HepG2 (cell line): ENCODE results near the gene ZNF627. TPM values are rescaled to one million over a fixed set of nuclear protein-coding genes. Genes with fewer than 3 reads are reported as not detected.

Source experiments
- ATAC-seq: fragments of 200-7000 bp; cut with Tn5 transposase; 3 replicates; pipeline ENCODE4 v1.9.1; 2020; ENCODE audit warnings: mild to moderate bottlenecking, moderate library complexity
- BruUV-seq: library from RNA; stranded (reverse); fragments of 400-500 nt; replicated peaks from 2 replicates; lab custom pipeline; 2021; lab: Mats Ljungman, UMichigan
- CTCF ChIA-PET: fragments of 300-600 bp; formaldehyde crosslinking; extraction: SDS; loops from one replicate; lab custom pipeline; 2021; ENCODE audit warnings: low total read pairs, inconsistent platforms, low intra/inter-chr PET ratio; lab: Yijun Ruan, JAX
- POLR2A ChIA-PET: fragments of 350-600 bp; sonication (Branson Sonifier 250); formaldehyde crosslinking; loops from one replicate; lab custom pipeline; 2020; ENCODE audit warnings: antibody characterized with exemption, inconsistent platforms; lab: Yijun Ruan, JAX
- DNase-seq: peaks from one replicate; pipeline ENCODE4 v3.0.0-alpha.2; 2015; ENCODE audit warnings: low spot score
- FAIRE-seq: peaks from 3 replicates; lab custom pipeline; 2011; peaks lifted over from hg19 to GRCh38; lab: Jason Lieb, UNC
- H2AFZ ChIP-seq: one replicate; pipeline ENCODE4 v1.6.1; 2011; ENCODE audit warnings: low read length, inconsistent platforms
- H3K27ac ChIP-seq: fragments of 300-600 bp; 3 replicates; pipeline ENCODE4 v1.8.0; 2011; ENCODE audit warnings: mixed run types, mild to moderate bottlenecking, mixed read lengths, low read length, inconsistent platforms; ENCODE audit not compliant: insufficient read depth; ENCODE audit errors: extremely low read length
- H3K27me3 ChIP-seq, 2 experiments: fragments of 200-600 bp in 1 of 2; 2 replicates in 1 of 2; 3 replicates in 1 of 2; pipeline versions ENCODE4 v1.6.0 to v1.8.0; 2011; ENCODE audit warnings: low read length in 2 of 2, mild to moderate bottlenecking in 2 of 2, moderate library complexity in 2 of 2, inconsistent platforms in 1 of 2; ENCODE audit not compliant: insufficient read depth in 2 of 2, control insufficient read depth in 1 of 2
- H3K36me3 ChIP-seq, 2 experiments: fragments of 200-600 bp in 1 of 2; replicated peaks in 1 of 2; 2 replicates in 1 of 2; 3 replicates in 1 of 2; pipeline versions ENCODE4 v1.5.1 to v1.8.0; 2011; ENCODE audit warnings: low read length in 2 of 2, inconsistent platforms in 1 of 2; ENCODE audit not compliant: insufficient read depth in 2 of 2, control insufficient read depth in 1 of 2
- H3K4me1 ChIP-seq: 2 replicates; pipeline ENCODE4 v1.5.1; 2012; ENCODE audit warnings: low read length, inconsistent platforms; ENCODE audit not compliant: insufficient read depth
- H3K4me2 ChIP-seq: 2 replicates; pipeline ENCODE4 v1.6.0; 2011; ENCODE audit warnings: low read depth, low read length, inconsistent platforms
- H3K4me3 ChIP-seq, 3 experiments: fragments of 200-600 bp in 1 of 3; sonication (generic), shearing (Covaris generic) in 1 of 3; replicated peaks in 1 of 3; 2 replicates each; pipeline ENCODE4 v1.5.1; 2011 to 2016; ENCODE audit warnings: low read length in 3 of 3, inconsistent platforms in 2 of 3, low read depth in 2 of 3, mild to moderate bottlenecking in 2 of 3, control low read depth in 1 of 3, mixed read lengths in 1 of 3; ENCODE audit not compliant: insufficient read depth in 1 of 3
- H3K79me2 ChIP-seq: one replicate; pipeline ENCODE4 v1.6.1; 2011; ENCODE audit warnings: low read length, inconsistent platforms; ENCODE audit not compliant: insufficient read depth
- H3K9ac ChIP-seq: 2 replicates; pipeline ENCODE4 v1.6.0; 2011; ENCODE audit warnings: mild to moderate bottlenecking, low read depth, low read length, inconsistent platforms; ENCODE audit not compliant: insufficient read depth
- H3K9me3 ChIP-seq: 2 replicates; pipeline ENCODE4 v1.5.1; 2012; ENCODE audit warnings: mild to moderate bottlenecking, low read length
- H4K20me1 ChIP-seq: 2 replicates; pipeline ENCODE4 v1.6.0; 2011; ENCODE audit warnings: inconsistent platforms, mild to moderate bottlenecking, low read length, moderate library complexity; ENCODE audit not compliant: insufficient read depth
- ATAD3A ChIP-seq: sonication (generic); formaldehyde crosslinking; IDR thresholded peaks from 2 replicates; pipeline ENCODE4 v1.4.0; 2020; ENCODE audit warnings: missing genetic modification reagents
- ATF1 ChIP-seq: IDR thresholded peaks from 2 replicates; pipeline ENCODE4 v1.6.1; 2016; ENCODE audit warnings: mild to moderate bottlenecking, control low read depth
- ATF7 ChIP-seq, 2 experiments: fragments of 450-650 bp in 1 of 2; sonication (generic) in 1 of 2; formaldehyde crosslinking in 1 of 2; IDR thresholded peaks; 2 replicates each; pipeline versions ENCODE4 v1.4.0 to v1.6.1; 2016 to 2020; ENCODE audit warnings: antibody characterized with exemption in 1 of 2, mild to moderate bottlenecking in 1 of 2, missing genetic modification reagents in 1 of 2
- CAMTA2 ChIP-seq: sonication (generic); formaldehyde crosslinking; IDR thresholded peaks from 2 replicates; pipeline ENCODE4 v1.4.0; 2020; ENCODE audit warnings: mild to moderate bottlenecking, missing genetic modification reagents, borderline replicate concordance
- HNRNPUL1 ChIP-seq: fragments of 200-400 bp; formaldehyde crosslinking; IDR thresholded peaks from 2 replicates; pipeline ENCODE4 v1.6.1; 2017; ENCODE audit warnings: low read depth, mild to moderate bottlenecking, low read length, moderate library complexity
- MAFG ChIP-seq: sonication (generic); formaldehyde crosslinking; IDR thresholded peaks from 2 replicates; pipeline ENCODE4 v1.5.1; 2020; ENCODE audit warnings: mild to moderate bottlenecking, missing genetic modification reagents
- MED1 ChIP-seq: sonication (generic); formaldehyde crosslinking; IDR thresholded peaks from 2 replicates; pipeline ENCODE4 v1.4.0; 2020; ENCODE audit warnings: missing genetic modification reagents
- NCOA5 ChIP-seq: sonication (generic); formaldehyde crosslinking; IDR thresholded peaks from 2 replicates; pipeline ENCODE4 v1.4.0; 2020; ENCODE audit warnings: missing genetic modification reagents
- NFKB2 ChIP-seq: sonication (generic); formaldehyde crosslinking; IDR thresholded peaks from 2 replicates; pipeline ENCODE4 v1.4.0; 2020; ENCODE audit warnings: missing genetic modification reagents, borderline replicate concordance
- NKX3-1 ChIP-seq: sonication (generic); formaldehyde crosslinking; IDR thresholded peaks from 2 replicates; pipeline ENCODE4 v1.5.0; 2020; ENCODE audit warnings: missing genetic modification reagents
- RXRB ChIP-seq: IDR thresholded peaks from 2 replicates; pipeline ENCODE4 v1.6.1; 2016; ENCODE audit warnings: borderline replicate concordance, missing genetic modification reagents, missing compliant biosample characterization
- SMAD1 ChIP-seq: sonication (generic); formaldehyde crosslinking; IDR thresholded peaks from 2 replicates; pipeline ENCODE4 v1.4.0; 2020; ENCODE audit warnings: missing genetic modification reagents, low read depth, mild to moderate bottlenecking, borderline replicate concordance
- SNAPC2 ChIP-seq: sonication (generic); formaldehyde crosslinking; IDR thresholded peaks from 2 replicates; pipeline ENCODE4 v1.8.1; 2022; ENCODE audit warnings: mild to moderate bottlenecking, missing genetic modification reagents
- TBX2 ChIP-seq: sonication (generic); formaldehyde crosslinking; IDR thresholded peaks from 2 replicates; pipeline ENCODE4 v1.5.0; 2020; ENCODE audit warnings: missing genetic modification reagents, mild to moderate bottlenecking, borderline replicate concordance
- XBP1 ChIP-seq: sonication (generic); formaldehyde crosslinking; IDR thresholded peaks from 2 replicates; pipeline ENCODE4 v1.5.0; 2020; ENCODE audit warnings: missing genetic modification reagents
- ZFYVE20 ChIP-seq: sonication (generic); formaldehyde crosslinking; IDR thresholded peaks from 2 replicates; pipeline ENCODE4 v1.8.0; 2023; ENCODE audit warnings: low read depth, mild to moderate bottlenecking, moderate library complexity, missing genetic modification reagents, borderline replicate concordance
- ZNF253 ChIP-seq: sonication (generic); formaldehyde crosslinking; IDR thresholded peaks from 2 replicates; pipeline ENCODE4 v1.8.0; 2022; ENCODE audit warnings: mild to moderate bottlenecking, missing genetic modification reagents, borderline replicate concordance
- ZNF782 ChIP-seq: sonication (generic); formaldehyde crosslinking; IDR thresholded peaks from 2 replicates; pipeline ENCODE4 v1.4.0; 2020; ENCODE audit warnings: missing genetic modification reagents, mild to moderate bottlenecking, borderline replicate concordance
- WGBS: methylation state at CpG from one replicate; pipeline ENCODE4 v1.1.6; 2017; ENCODE audit warnings: low lambda C conversion rate; 5-methylcytosine and 5-hydroxymethylcytosine counted together
- in situ Hi-C: cut with HindIII; loops from 2 replicates; pipeline ENCODE4 v1.10.0; 2017; ENCODE audit warnings: low pct_unique_long_range_greater_than_20kb; ENCODE audit not compliant: extremely low pct_ligation_motif_present
- intact Hi-C: fragments of 100-400 bp; cut with micrococcal nuclease; formaldehyde crosslinking; loops from one replicate; pipeline ENCODE4 v1.10.0; 2022; ENCODE audit not compliant: unreplicated experiment
- polyA plus RNA-seq, 8 experiments: library from polyadenylated mRNA; depleted of rRNA in 3 of 8; stranded (reverse) in 7 of 8; unstranded in 1 of 8; fragments of >200 nt; fragmentation: Illumina TruSeq in 4 of 8; extraction: Trizol in 4 of 8; gene quantifications; 2 replicates each; pipeline versions ENCODE4 v1.2.1 to v1.2.3, GENCODE V29; 2011 to 2016; ENCODE audit warnings: low read depth in 4 of 8, missing spikeins in 1 of 8, mixed read lengths in 1 of 8; ENCODE audit not compliant: insufficient read depth in 1 of 8
- total RNA-seq, 5 experiments: library from RNA; depleted of rRNA; stranded (reverse); fragments of >200 nt; fragmentation: Illumina TruSeq; extraction: Trizol; gene quantifications; 2 replicates each; pipeline ENCODE4 v1.2.3, GENCODE V29; 2016; ENCODE audit warnings: low read depth in 1 of 5
- TF ChIP-seq, protein P1 (sequence below): sonication (generic); formaldehyde crosslinking; IDR thresholded peaks from 2 replicates; pipeline ENCODE4 v1.4.0; 2020; ENCODE audit warnings: missing genetic modification reagents

The ZNF627 gene
- total and polyA plus RNA-seq, 2 of the 13 experiments (the other 11 are each of a cell fraction or from before 2014, with no cell fraction given): 4.2 to 12.7 TPM

DNA sequence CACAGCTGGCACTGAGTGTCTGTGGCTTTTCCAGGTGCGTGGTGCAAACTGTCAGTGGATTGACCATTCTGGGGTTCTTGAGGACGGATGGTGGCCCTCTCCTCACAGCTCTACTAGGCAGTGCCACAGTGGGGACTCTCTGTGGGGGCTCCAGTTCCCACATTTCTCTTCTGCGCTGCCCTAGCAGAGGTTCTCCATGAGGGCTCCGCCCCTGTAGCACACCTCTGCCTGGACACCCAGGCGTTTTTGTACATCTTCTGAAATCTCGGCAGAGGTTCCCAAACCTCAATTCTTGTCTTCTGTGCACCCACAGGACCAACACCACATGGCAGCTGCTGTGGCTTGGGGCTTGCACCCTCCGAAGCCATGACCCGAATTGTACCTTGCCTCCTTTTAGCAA is 9.2 kb downstream of the ZNF627 start:
- Histone ChIP-seq H3K9ac (no peak overlapping the region), H2AFZ (no peak overlapping the region)
- no peak for TF ChIP-seq NKX3-1 (CRISPR knock-in tag)
- no peak for TF ChIP-seq SNAPC2 (CRISPR knock-in tag)
- no peak for TF ChIP-seq ATF1 (CRISPR knock-in tag)
- no peak for TF ChIP-seq NCOA5 (CRISPR knock-in tag)
- no peak for TF ChIP-seq ATAD3A
- TF ChIP-seq CAMTA2 (CRISPR knock-in tag): no peak
- TF ChIP-seq NFKB2 (CRISPR knock-in tag): no peak
- no peak for TF ChIP-seq ZNF782 (CRISPR knock-in tag)
- no peak for TF ChIP-seq XBP1
- no peak for TF ChIP-seq SMAD1 (CRISPR knock-in tag)
- TF ChIP-seq, protein P1, sequence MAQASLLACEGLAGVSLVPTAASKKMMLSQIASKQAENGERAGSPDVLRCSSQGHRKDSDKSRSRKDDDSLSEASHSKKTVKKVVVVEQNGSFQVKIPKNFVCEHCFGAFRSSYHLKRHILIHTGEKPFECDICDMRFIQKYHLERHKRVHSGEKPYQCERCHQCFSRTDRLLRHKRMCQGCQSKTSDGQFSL (CRISPR knock-in tag): no peak
- no peak for TF ChIP-seq RXRB (CRISPR knock-in tag)
- no peak for TF ChIP-seq MAFG
- no peak for TF ChIP-seq TBX2 (CRISPR knock-in tag)
- no peak for TF ChIP-seq ATF7 (IDR thresholded peaks at IDR 0.05)
- no peak for TF ChIP-seq ATF7 (CRISPR knock-in tag; IDR thresholded peaks at IDR 0.05)
- TF ChIP-seq ZNF253 (CRISPR knock-in tag): no peak
- TF ChIP-seq HNRNPUL1: no peak
- no peak for TF ChIP-seq MED1
- TF ChIP-seq ZFYVE20: no peak
- TF ChIP-seq, all 625 proteins: peak for 0
- Histone ChIP-seq H4K20me1 (no peaks in the 10 kb centered on the region), H3K4me1 (peaks cover 12% of the 10 kb centered on the region), H3K4me2 (no peak overlapping the region), H3K9me3 (no peaks in the 10 kb centered on the region; the same call in 1 of the 2 replicates), H3K36me3 (peaks cover 0 to 12% of the 10 kb centered on the region in 2 experiments; a peak in 4 of 5 replicates), H3K79me2 (peaks cover 21% of the 10 kb centered on the region), H3K4me3 (no peak overlapping the region), H3K27ac (no peak overlapping the region), H3K27me3 (no peaks in the 10 kb centered on the region)
- in situ Hi-C loops: no loop called here
- FAIRE-seq: no peak
- no peak for DNase-seq
- ChIA-PET CTCF (no interaction called here), POLR2A (interaction anchor here (1.0 kb wide), 1 partner anchor 9 kb away, joined by 3 read pairs; the partner anchor contains the start of gene ZNF627)
- ATAC-seq: no peak
- no TSS peak for BruUV-seq
- WGBS: 100% methylated on average over 6 of the region's 8 CpGs
- intact Hi-C loops: no loop called here
